Renal cortex interstitium (tissue), 11 donors: ENCODE data around the gene HDX. TPM values are rescaled to one million over a fixed set of nuclear protein-coding genes. Genes with fewer than 3 reads are reported as not detected.
"Not testable (repeated sequence)": the region's sequence is repeated elsewhere in the genome, so short reads cannot be mapped to it uniquely, and the experiment has no call there.

Experiments used
- DNase-seq, 11 donors: peaks; one replicate each; pipeline ENCODE4 v3.0.0-alpha.2; 2013; ENCODE audit warnings: low read depth in 9 of 11, low spot score in 4 of 11; ENCODE audit errors: extremely low read depth in 1 of 11
- polyA plus RNA-seq, 3 donors: library from polyadenylated mRNA; unstranded; fragments of 120-200 nt; gene quantifications; one replicate each; pipeline ENCODE4 v1.2.1, GENCODE V29; 2013; ENCODE audit not compliant: insufficient read length in 3 of 3

Gene HDX
- polyA plus RNA-seq, 3 donors: 5.2 to 8.2 (median 5.6) TPM

GRCh38 chrX:84362184-84362838 lies 139.9 kb downstream of the HDX start:
- DNase-seq: no peak

GRCh38 chrX:84358271-84358670 lies 144.0 kb downstream of the HDX start:
- DNase-seq: no peak

- no peak for DNase-seq
Observed at GRCh38 chrX:84357296-84357695, 145.0 kb downstream of the HDX start.

GRCh38 chrX:84340968-84341367 lies 161.3 kb downstream of the HDX start:
- no peak for DNase-seq

GRCh38 chrX:84339507-84340364 lies 162.5 kb downstream of the HDX start:
- DNase-seq: no peak

GRCh38 chrX:84336646-84337045 lies 165.6 kb downstream of the HDX start:
- DNase-seq: no peak

- no peak for DNase-seq
Observed at GRCh38 chrX:84335121-84335520, 167.1 kb downstream of the HDX start.

- no peak for DNase-seq
Observed at GRCh38 chrX:84322083-84322827, 180.0 kb downstream of the HDX start.

GRCh38 chrX:84320614-84321013 lies 181.6 kb downstream of the HDX start:
- no peak for DNase-seq

- DNase-seq: no peak
Observed at GRCh38 chrX:84320023-84320422, 182.2 kb downstream of the HDX start.

GRCh38 chrX:84318661-84319060 lies 183.6 kb downstream of the HDX start:
- no peak for DNase-seq

- DNase-seq: not testable (repeated sequence)
Observed at GRCh38 chrX:84315946-84316345, 186.3 kb downstream of the HDX start.
